Measurements from ENCODE around the gene ADGRB3. TPM values are rescaled to one million over a fixed set of nuclear protein-coding genes. Genes with fewer than 3 reads are reported as not detected.

Gene ADGRB3
- total RNA-seq, 4 donors from 2014 or later: 5.3 to 15.6 (median 7.6) TPM

DNA sequence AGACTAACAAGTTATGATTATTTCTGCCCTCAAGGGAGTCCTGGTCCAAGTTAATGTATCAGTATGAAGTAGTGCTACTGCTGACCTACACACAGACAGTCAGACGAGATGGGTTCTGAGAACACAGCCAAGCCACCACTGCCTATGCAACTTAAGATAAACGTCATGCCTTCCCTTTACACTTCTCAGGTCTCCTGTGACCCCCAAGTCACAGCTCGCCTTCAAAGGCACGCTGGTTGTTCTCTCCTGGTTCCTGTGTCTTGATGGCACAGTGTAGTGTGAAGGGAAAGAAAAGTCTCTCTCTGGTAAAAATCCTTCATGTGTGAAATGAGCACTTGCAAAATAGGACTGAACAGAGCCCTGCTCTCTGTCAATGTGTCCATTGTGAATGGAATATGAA, 377.8 kb downstream of the ADGRB3 start:
- Histone ChIP-seq H3K27me3 (no peaks in the 10 kb centered on the region), H3K36me3 (no peaks in the 10 kb centered on the region), H3K4me3 (no peak overlapping the region)

DNA sequence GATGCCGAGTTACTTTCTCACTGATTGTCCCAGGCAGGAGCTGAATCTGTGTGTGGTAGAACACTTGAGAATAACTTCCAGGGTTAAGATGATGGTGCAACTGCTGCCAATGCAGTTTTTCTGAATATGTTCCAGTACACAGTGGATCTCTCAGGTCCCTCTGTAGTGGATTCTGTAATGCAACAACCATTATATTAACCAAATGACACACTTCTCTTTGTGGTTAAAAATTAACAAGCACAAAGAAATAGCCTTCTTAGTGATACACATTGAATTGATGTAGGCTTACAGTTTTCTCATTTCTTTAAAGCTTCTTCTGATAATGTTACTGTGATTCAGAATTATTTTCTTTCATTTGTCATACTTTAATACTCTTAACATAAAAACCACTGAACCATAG, 383.8 kb downstream of the ADGRB3 start:
- no peak for TF ChIP-seq POLR2A (IDR thresholded peaks at IDR 0.05)
- TF ChIP-seq, protein P1, sequence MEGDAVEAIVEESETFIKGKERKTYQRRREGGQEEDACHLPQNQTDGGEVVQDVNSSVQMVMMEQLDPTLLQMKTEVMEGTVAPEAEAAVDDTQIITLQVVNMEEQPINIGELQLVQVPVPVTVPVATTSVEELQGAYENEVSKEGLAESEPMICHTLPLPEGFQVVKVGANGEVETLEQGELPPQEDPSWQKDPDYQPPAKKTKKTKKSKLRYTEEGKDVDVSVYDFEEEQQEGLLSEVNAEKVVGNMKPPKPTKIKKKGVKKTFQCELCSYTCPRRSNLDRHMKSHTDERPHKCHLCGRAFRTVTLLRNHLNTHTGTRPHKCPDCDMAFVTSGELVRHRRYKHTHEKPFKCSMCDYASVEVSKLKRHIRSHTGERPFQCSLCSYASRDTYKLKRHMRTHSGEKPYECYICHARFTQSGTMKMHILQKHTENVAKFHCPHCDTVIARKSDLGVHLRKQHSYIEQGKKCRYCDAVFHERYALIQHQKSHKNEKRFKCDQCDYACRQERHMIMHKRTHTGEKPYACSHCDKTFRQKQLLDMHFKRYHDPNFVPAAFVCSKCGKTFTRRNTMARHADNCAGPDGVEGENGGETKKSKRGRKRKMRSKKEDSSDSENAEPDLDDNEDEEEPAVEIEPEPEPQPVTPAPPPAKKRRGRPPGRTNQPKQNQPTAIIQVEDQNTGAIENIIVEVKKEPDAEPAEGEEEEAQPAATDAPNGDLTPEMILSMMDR (IDR thresholded peaks at IDR 0.05): no peak
- intact Hi-C loops (cut with DNase I; ENCODE audit: low total_unique reads): no loop called here
- no peaks in the 10 kb centered on the region for H3K27me3 ChIP-seq
- H3K9me3 ChIP-seq: no peaks in the 10 kb centered on the region
- H3K4me1 ChIP-seq: no peaks in the 10 kb centered on the region
- no peaks in the 10 kb centered on the region for H3K36me3 ChIP-seq
- no peak overlapping the region for H3K4me3 ChIP-seq
- DNase-seq: no peak
- H3K27ac ChIP-seq: no peak overlapping the region

More for the DNA sequence above, 377.8 kb downstream of the ADGRB3 start:
- intact Hi-C loops (cut with DNase I; ENCODE audit: low total_unique reads): no loop called here
- Histone ChIP-seq H3K27ac (no peak overlapping the region), H3K4me1 (no peaks in the 10 kb centered on the region), H3K9me3 (no peaks in the 10 kb centered on the region)
- DNase-seq: no peak
- TF ChIP-seq, protein P1 (IDR thresholded peaks at IDR 0.05): no peak
- TF ChIP-seq POLR2A (IDR thresholded peaks at IDR 0.05): no peak

DNA sequence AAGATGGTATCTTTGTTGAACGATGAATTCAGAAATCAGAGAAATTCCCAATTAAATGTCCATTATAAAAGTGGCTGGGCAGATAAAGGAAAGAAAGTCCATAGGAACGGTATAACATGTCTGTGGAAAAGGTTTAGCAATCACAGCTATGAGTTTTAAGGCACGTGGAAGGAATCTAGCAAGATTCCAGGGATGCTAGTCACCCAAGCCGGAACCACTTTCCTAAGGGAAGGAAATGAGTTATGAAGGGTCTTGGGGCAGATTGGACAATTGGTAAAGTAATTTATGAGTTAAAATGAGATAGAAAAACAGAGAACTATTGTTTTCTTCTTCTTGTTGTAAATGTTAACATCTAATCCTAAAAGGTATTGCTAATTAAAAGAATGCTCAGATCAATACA, 384.8 kb downstream of the ADGRB3 start:
- no peaks in the 10 kb centered on the region for H3K27me3 ChIP-seq

DNA sequence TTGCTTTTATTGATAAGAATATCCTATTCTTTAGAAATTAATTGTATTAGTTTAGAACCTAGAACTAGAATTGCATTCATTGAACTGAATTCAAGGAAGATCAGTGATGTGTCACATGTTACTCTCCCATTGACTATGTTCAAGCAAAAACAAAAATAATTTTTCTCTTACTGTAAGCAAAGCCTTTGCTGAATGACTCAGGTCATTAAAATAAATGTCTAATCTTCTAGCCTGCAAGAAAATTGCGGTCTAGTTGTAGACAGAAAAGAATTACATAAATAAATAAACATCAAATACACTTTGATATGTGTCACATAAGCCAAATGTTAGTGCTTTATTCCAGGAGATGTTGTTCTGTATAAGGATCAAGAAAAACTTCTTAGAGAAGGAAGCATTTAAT, 387.9 kb downstream of the ADGRB3 start:
- Histone ChIP-seq H3K27ac (no peak overlapping the region), H3K27me3 (no peaks in the 10 kb centered on the region), H3K9me3 (no peaks in the 10 kb centered on the region), H3K36me3 (no peaks in the 10 kb centered on the region), H3K4me3 (no peak overlapping the region), H3K4me1 (no peaks in the 10 kb centered on the region)
- DNase-seq: no peak
- TF ChIP-seq, protein P1 (IDR thresholded peaks at IDR 0.05): no peak
- TF ChIP-seq POLR2A (IDR thresholded peaks at IDR 0.05): no peak
- intact Hi-C loops (cut with DNase I; ENCODE audit: low total_unique reads): no loop called here

More for the DNA sequence above, 384.8 kb downstream of the ADGRB3 start:
- Histone ChIP-seq H3K4me1 (no peaks in the 10 kb centered on the region), H3K36me3 (no peaks in the 10 kb centered on the region), H3K9me3 (no peaks in the 10 kb centered on the region), H3K27ac (no peak overlapping the region), H3K4me3 (no peak overlapping the region)
- intact Hi-C loops (cut with DNase I; ENCODE audit: low total_unique reads): no loop called here
- no peak for DNase-seq
- TF ChIP-seq, protein P1 (IDR thresholded peaks at IDR 0.05): no peak
- no peak for TF ChIP-seq POLR2A (IDR thresholded peaks at IDR 0.05)

DNA sequence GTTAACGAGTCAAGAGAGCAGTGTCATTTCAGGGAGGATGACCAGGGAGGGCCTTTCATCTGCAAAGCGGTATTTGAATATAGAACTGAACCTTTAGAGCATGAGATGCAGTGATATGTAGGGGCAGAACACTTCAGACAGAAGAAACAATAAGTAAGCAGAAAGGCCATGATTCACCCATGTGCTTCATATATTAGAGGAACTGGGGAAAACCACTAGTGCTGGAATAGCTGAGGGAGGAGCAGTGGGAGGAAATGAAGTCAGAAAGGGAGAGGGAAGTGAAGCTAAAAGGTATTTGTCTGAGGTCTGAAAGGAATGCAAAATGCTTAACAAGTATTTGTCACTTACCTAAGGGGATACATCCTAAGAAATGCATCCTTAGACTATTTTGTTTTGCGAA, 391.2 kb downstream of the ADGRB3 start:
- Histone ChIP-seq H3K9me3 (no peaks in the 10 kb centered on the region), H3K4me1 (no peaks in the 10 kb centered on the region), H3K27me3 (no peaks in the 10 kb centered on the region), H3K27ac (no peak overlapping the region), H3K36me3 (no peaks in the 10 kb centered on the region), H3K4me3 (no peak overlapping the region)
- TF ChIP-seq, protein P1 (IDR thresholded peaks at IDR 0.05): no peak
- no peak for TF ChIP-seq POLR2A (IDR thresholded peaks at IDR 0.05)
- intact Hi-C loops (cut with DNase I; ENCODE audit: low total_unique reads): no loop called here
- no peak for DNase-seq
